Measurements from ENCODE around the gene GRK5. TPM values are rescaled to one million over a fixed set of nuclear protein-coding genes. Genes with fewer than 3 reads are reported as not detected.

Gene GRK5
- total RNA-seq, 2 donors from 2014 or later = 4.8 to 10.6 TPM

DNA sequence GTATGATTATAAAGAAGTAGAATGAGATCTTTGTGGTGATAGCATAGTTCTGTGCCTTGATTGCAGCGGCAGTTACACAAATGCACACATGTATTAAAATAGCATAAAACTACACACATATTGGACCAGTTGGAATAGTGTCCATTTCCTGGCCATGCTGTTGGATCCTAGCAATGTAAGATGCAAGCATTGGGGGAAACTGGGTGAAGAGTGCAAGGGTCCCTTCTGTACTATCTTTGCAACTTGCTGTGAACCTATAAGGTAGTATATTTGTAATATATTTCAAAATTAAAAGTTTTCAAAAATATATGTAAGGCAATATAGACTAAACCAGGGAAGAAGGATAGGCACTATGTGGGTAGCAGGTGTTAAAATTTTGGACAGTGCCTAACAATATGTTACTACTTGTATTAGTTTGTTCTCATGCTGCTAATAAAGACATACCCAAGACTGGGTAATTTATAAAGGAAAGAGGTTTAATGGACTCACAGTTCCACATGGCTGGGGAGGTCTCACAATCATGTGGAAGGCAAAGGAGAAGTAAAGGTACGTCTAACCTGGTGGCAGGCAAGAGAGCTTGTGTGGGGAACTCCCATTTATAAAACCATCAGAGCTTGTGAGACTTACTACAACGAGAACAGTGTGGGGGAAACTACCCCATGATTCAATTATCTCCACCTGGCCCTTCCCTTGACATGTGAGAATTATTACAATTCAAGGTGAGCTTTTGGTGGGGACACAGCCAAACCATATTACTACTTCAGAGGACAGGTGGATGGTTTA, 263.7 kb downstream of the GRK5 start:
- 74% methylated on average over 3 of the region's 3 CpGs for WGBS
- TF ChIP-seq POLR2A (IDR thresholded peaks at IDR 0.05) = no peak
- TF ChIP-seq, protein P1, sequence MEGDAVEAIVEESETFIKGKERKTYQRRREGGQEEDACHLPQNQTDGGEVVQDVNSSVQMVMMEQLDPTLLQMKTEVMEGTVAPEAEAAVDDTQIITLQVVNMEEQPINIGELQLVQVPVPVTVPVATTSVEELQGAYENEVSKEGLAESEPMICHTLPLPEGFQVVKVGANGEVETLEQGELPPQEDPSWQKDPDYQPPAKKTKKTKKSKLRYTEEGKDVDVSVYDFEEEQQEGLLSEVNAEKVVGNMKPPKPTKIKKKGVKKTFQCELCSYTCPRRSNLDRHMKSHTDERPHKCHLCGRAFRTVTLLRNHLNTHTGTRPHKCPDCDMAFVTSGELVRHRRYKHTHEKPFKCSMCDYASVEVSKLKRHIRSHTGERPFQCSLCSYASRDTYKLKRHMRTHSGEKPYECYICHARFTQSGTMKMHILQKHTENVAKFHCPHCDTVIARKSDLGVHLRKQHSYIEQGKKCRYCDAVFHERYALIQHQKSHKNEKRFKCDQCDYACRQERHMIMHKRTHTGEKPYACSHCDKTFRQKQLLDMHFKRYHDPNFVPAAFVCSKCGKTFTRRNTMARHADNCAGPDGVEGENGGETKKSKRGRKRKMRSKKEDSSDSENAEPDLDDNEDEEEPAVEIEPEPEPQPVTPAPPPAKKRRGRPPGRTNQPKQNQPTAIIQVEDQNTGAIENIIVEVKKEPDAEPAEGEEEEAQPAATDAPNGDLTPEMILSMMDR (IDR thresholded peaks at IDR 0.05) = no peak
- no peak for TF ChIP-seq POLR2AphosphoS5 (IDR thresholded peaks at IDR 0.05)
- no peak for DNase-seq (ENCODE audit: low spot score)
- Histone ChIP-seq H3K27me3 (replicated peaks; ENCODE audit: insufficient read depth) (no peaks in the 10 kb centered on the region), H3K9me3 (no peaks in the 10 kb centered on the region), H3K27ac (no peak overlapping the region), H3K36me3 (no peaks in the 10 kb centered on the region), H3K4me1 (replicated peaks) (no peaks in the 10 kb centered on the region), H3K4me3 (no peak overlapping the region)
- intact Hi-C loops (cut with DNase I) = no loop called here

DNA sequence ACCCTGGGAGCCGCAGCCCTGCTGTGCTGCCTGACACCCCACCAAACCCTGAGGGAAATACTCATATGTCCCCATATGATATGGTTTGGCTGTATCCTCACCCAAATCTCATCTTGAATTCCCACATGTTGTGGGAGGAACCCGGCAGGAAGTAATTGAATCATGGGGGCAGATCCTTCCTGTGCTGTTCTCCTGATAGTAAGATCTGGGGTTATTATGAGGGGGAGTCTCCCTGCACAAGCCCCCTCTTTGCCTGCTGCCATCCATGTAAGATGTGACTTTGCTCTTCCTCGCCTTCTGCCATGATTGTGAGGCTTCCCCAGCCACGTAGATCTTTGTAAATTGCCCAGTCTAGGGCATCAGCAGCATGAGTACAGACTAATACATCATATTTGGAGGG, 266.4 kb downstream of the GRK5 start:
- Histone ChIP-seq H3K4me1 (replicated peaks) (no peaks in the 10 kb centered on the region), H3K27me3 (replicated peaks; ENCODE audit: insufficient read depth) (no peaks in the 10 kb centered on the region), H3K4me3 (no peak overlapping the region), H3K27ac (no peak overlapping the region), H3K36me3 (no peaks in the 10 kb centered on the region), H3K9me3 (no peaks in the 10 kb centered on the region)
- WGBS = 94% methylated on average over 4 of the region's 4 CpGs
- TF ChIP-seq POLR2AphosphoS5 (IDR thresholded peaks at IDR 0.05) = no peak
- TF ChIP-seq POLR2A (IDR thresholded peaks at IDR 0.05) = no peak
- TF ChIP-seq, protein P1 (IDR thresholded peaks at IDR 0.05) = no peak
- DNase-seq (ENCODE audit: low spot score) = no peak
- intact Hi-C loops (cut with DNase I) = no loop called here

DNA sequence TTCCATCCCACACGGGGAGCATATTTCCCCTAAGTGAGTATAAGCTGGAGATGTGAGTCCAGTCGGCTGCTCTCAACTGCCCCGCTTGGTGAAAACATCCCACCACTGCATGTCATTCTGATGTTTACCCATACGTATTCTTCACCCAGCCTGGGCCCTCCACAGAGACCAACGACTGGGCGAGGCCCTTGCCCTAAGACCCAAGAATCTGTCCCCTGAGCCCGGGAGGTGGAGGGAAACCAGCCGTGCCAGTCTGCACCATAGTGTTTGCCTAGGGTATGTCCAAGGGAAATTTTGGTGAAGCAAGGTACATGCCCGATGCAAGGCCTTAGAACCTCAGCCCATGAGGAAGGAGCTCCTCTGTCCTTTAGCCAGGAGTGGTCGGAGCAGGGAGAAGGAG, 267.2 kb downstream of the GRK5 start:
- no peaks in the 10 kb centered on the region for H3K4me1 ChIP-seq (replicated peaks)
- WGBS = 82% methylated on average over 10 of the region's 10 CpGs
- H3K36me3 ChIP-seq = no peaks in the 10 kb centered on the region

DNA sequence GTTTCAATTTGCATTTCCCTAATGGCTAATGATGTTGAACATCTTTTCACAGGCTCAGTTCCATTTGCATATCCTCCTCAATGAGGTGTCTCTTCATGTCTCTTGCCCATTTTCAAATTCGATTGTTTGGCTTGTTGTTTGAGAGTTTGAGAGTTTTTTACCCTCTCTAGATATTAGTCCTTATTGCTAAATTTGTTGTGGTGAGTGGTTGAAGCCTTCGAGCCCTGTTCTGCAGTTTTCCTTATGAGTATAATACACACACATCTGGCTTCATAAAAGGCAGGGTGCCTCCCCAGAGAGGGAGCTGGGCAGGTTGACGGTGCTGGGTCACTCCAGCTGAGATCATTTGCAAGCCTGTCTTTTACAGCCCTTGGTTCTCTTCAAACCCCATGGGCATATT, 270.1 kb downstream of the GRK5 start:
- Histone ChIP-seq H3K36me3 (no peaks in the 10 kb centered on the region), H3K9me3 (no peaks in the 10 kb centered on the region), H3K27me3 (replicated peaks; ENCODE audit: insufficient read depth) (no peaks in the 10 kb centered on the region), H3K4me3 (no peak overlapping the region), H3K4me1 (replicated peaks) (no peaks in the 10 kb centered on the region), H3K27ac (no peak overlapping the region)
- intact Hi-C loops (cut with DNase I) = no loop called here
- DNase-seq (ENCODE audit: low spot score) = no peak
- TF ChIP-seq POLR2AphosphoS5 (IDR thresholded peaks at IDR 0.05) = no peak
- TF ChIP-seq, protein P1 (IDR thresholded peaks at IDR 0.05) = no peak
- TF ChIP-seq POLR2A (IDR thresholded peaks at IDR 0.05) = no peak
- 88% methylated on average over 3 of the region's 3 CpGs for WGBS

More for the DNA sequence above, 267.2 kb downstream of the GRK5 start:
- intact Hi-C loops (cut with DNase I) = no loop called here
- H3K27me3 ChIP-seq (replicated peaks; ENCODE audit: insufficient read depth) = no peaks in the 10 kb centered on the region
- H3K4me3 ChIP-seq = no peak overlapping the region
- DNase-seq (ENCODE audit: low spot score) = no peak
- no peak overlapping the region for H3K27ac ChIP-seq
- H3K9me3 ChIP-seq = no peaks in the 10 kb centered on the region
- TF ChIP-seq POLR2AphosphoS5 (IDR thresholded peaks at IDR 0.05) (no peak), POLR2A (IDR thresholded peaks at IDR 0.05) (no peak)
- TF ChIP-seq, protein P1 (IDR thresholded peaks at IDR 0.05) = no peak

Data from prostate gland (tissue), 2 donors.